ENCODE results near the gene LGR6. TPM values are rescaled to one million over a fixed set of nuclear protein-coding genes. Genes with fewer than 3 reads are reported as not detected.

The LGR6 gene
- total RNA-seq, 1 experiment from 2014 or later, result 0.56 TPM

- Mint-ChIP-seq H3K4me1 (ENCODE audit: insufficient read depth, unreplicated experiment) (peaks cover 46% of the 10 kb centered on the region), H3K9me3 (ENCODE audit: unreplicated experiment) (no peaks in the 10 kb centered on the region), H3K4me3 (ENCODE audit: unreplicated experiment) (no peak overlapping the region), H3K27me3 (ENCODE audit: insufficient read depth, unreplicated experiment) (peaks cover 17% of the 10 kb centered on the region), H3K27ac (ENCODE audit: low read depth, unreplicated experiment) (no peak overlapping the region), H3K36me3 (ENCODE audit: insufficient read depth, unreplicated experiment) (peaks cover 7% of the 10 kb centered on the region)
- BruUV-seq (replicated peaks), result no TSS peak
- no peak for DNase-seq (ENCODE audit: unreplicated experiment)
- POLR2A ChIA-PET, result no interaction called here
- intact Hi-C loops (cut with micrococcal nuclease), result no loop called here
- CTCF ChIA-PET, result no interaction called here
- TF ChIP-seq CTCF (IDR thresholded peaks at IDR 0.05; ENCODE audit: unreplicated experiment), result no peak
Observed at GRCh38 chr1:202285908-202286307, 92.3 kb downstream of the LGR6 start.

- ChIA-PET POLR2A (no interaction called here), CTCF (interaction anchor here (0.6 to 1.3 kb wide), 3 partner anchors 12 to 94 kb away, joined by 3 to 5 read pairs (median 4); no protein-coding TSS in a partner anchor)
- no peak for DNase-seq (ENCODE audit: unreplicated experiment)
- Mint-ChIP-seq H3K27me3 (ENCODE audit: insufficient read depth, unreplicated experiment) (peaks cover 17% of the 10 kb centered on the region), H3K9me3 (ENCODE audit: unreplicated experiment) (no peaks in the 10 kb centered on the region), H3K27ac (ENCODE audit: low read depth, unreplicated experiment) (no peak overlapping the region), H3K4me3 (ENCODE audit: unreplicated experiment) (no peak overlapping the region), H3K4me1 (ENCODE audit: insufficient read depth, unreplicated experiment) (peaks cover 40% of the 10 kb centered on the region), H3K36me3 (ENCODE audit: insufficient read depth, unreplicated experiment) (peaks cover 7% of the 10 kb centered on the region)
- intact Hi-C loops (cut with micrococcal nuclease), result no loop called here
- no TSS peak for BruUV-seq (replicated peaks)
- TF ChIP-seq CTCF (IDR thresholded peaks at IDR 0.05; ENCODE audit: unreplicated experiment), result no peak
Observed at GRCh38 chr1:202286622-202287097, 93.1 kb downstream of the LGR6 start.

- POLR2A ChIA-PET, result no interaction called here
- H3K27ac Mint-ChIP-seq (ENCODE audit: low read depth, unreplicated experiment), result no peak overlapping the region
- H3K9me3 Mint-ChIP-seq (ENCODE audit: unreplicated experiment), result no peaks in the 10 kb centered on the region
- BruUV-seq (replicated peaks), result no TSS peak
- H3K4me1 Mint-ChIP-seq (ENCODE audit: insufficient read depth, unreplicated experiment), result peaks cover 40% of the 10 kb centered on the region
- no peak overlapping the region for H3K4me3 Mint-ChIP-seq (ENCODE audit: unreplicated experiment)
- intact Hi-C loops (cut with micrococcal nuclease), result no loop called here
- no peak for TF ChIP-seq CTCF (IDR thresholded peaks at IDR 0.05; ENCODE audit: unreplicated experiment)
- no peak for DNase-seq (ENCODE audit: unreplicated experiment)
- H3K27me3 Mint-ChIP-seq (ENCODE audit: insufficient read depth, unreplicated experiment), result peaks cover 17% of the 10 kb centered on the region
- CTCF ChIA-PET, result interaction anchor here (1.2 to 1.7 kb wide), 3 partner anchors 43 to 98 kb away, joined by 3 to 5 read pairs (median 4); no protein-coding TSS in a partner anchor
- peaks cover 4% of the 10 kb centered on the region for H3K36me3 Mint-ChIP-seq (ENCODE audit: insufficient read depth, unreplicated experiment)
Observed at GRCh38 chr1:202287196-202287595, 93.6 kb downstream of the LGR6 start.

GRCh38 chr1:202288177-202288576 lies 94.6 kb downstream of the LGR6 start:
- POLR2A ChIA-PET, result interaction anchor here (0.6 kb wide), 1 partner anchor 556 kb away, joined by 3 read pairs; no protein-coding TSS in a partner anchor
- H3K4me1 Mint-ChIP-seq (ENCODE audit: insufficient read depth, unreplicated experiment), result peaks cover 41% of the 10 kb centered on the region
- no peaks in the 10 kb centered on the region for H3K9me3 Mint-ChIP-seq (ENCODE audit: unreplicated experiment)
- no TSS peak for BruUV-seq (replicated peaks)
- DNase-seq (ENCODE audit: unreplicated experiment), result no peak
- intact Hi-C loops (cut with micrococcal nuclease), result no loop called here
- H3K4me3 Mint-ChIP-seq (ENCODE audit: unreplicated experiment), result no peak overlapping the region
- H3K36me3 Mint-ChIP-seq (ENCODE audit: insufficient read depth, unreplicated experiment), result no peaks in the 10 kb centered on the region
- H3K27ac Mint-ChIP-seq (ENCODE audit: low read depth, unreplicated experiment), result no peak overlapping the region
- peaks cover 17% of the 10 kb centered on the region for H3K27me3 Mint-ChIP-seq (ENCODE audit: insufficient read depth, unreplicated experiment)
- TF ChIP-seq CTCF (IDR thresholded peaks at IDR 0.05; ENCODE audit: unreplicated experiment), result no peak
- CTCF ChIA-PET, result interaction anchor here (1.3 to 1.7 kb wide), 2 partner anchors 51 to 99 kb away, joined by 3 to 4 read pairs; no protein-coding TSS in a partner anchor

Data from MCF 10A (cell line).